ENCODE measurements around the gene SPTLC1. TPM values are rescaled to one million over a fixed set of nuclear protein-coding genes. Genes with fewer than 3 reads are reported as not detected.

The SPTLC1 gene
- total and polyA plus RNA-seq, 2 donors (not counting 1 experiment from before 2014, with no cell fraction given) = 26.6 to 53.5 TPM

DNA sequence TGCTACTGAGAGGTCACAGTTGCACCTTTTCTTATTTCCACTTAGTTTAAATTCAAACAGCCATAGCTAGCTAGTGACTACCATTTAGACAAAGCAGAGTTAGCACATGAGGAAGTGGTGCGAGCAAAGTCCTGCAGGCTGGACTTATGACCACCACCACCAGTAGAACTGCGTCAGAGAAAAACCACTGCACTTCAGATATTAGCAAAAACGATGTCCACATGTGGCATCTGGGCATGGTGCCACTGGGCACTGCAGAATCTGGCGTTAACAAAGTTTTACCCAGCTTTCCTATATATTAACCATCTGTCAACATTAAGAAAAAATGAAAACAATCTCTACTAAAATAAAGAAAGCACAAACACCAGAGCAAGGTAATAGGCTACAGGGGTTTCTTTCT is 80.1 kb downstream of the SPTLC1 start:
- H3K4me2 ChIP-seq (replicated peaks; ENCODE audit: low read depth, low read length, poor library complexity, severe bottlenecking) = no peak overlapping the region
- WGBS (ENCODE audit: insufficient coverage) = 100% methylated on average over 3 of the region's 4 CpGs
- no peaks in the 10 kb centered on the region for H3K27me3 Mint-ChIP-seq
- H3K9ac ChIP-seq (ENCODE audit: low read length) = no peak overlapping the region
- no peak overlapping the region for H3K27ac ChIP-seq (ENCODE audit: low read length in 2 of 2)
- intact Hi-C loops (cut with micrococcal nuclease) = no loop called here
- ATAC-seq (ENCODE audit: low read depth) (no peak), DNase-seq (no peak)
- no peaks in the 10 kb centered on the region for H3K79me2 ChIP-seq (ENCODE audit: control insufficient read depth, insufficient read depth, low read length)
- no peaks in the 10 kb centered on the region for H3K27me3 ChIP-seq (replicated peaks in 1 of 4; ENCODE audit: control extremely low read depth in 1 of 4, control insufficient read depth in 3 of 4, insufficient read depth in 4 of 4, low read length in 3 of 4)
- no peaks in the 10 kb centered on the region for H3K4me1 Mint-ChIP-seq
- H3K27ac Mint-ChIP-seq = no peak overlapping the region
- no peak overlapping the region for H2AFZ ChIP-seq (ENCODE audit: insufficient read depth, low read depth, low read length, poor library complexity, severe bottlenecking)
- ChIA-PET CTCF (no interaction called here), POLR2A (no interaction called here)
- H3K4me3 Mint-ChIP-seq = no peak overlapping the region
- H3K9me3 Mint-ChIP-seq (ENCODE audit: insufficient read depth) = no peaks in the 10 kb centered on the region
- peaks cover 9 to 56% of the 10 kb centered on the region in 2 experiments for H3K36me3 ChIP-seq (replicated peaks in 1 of 2; ENCODE audit: control extremely low read depth in 1 of 2, control insufficient read depth in 1 of 2, extremely low read depth in 1 of 2, insufficient read depth in 2 of 2, low read length in 1 of 2)
- TF ChIP-seq, protein P1, sequence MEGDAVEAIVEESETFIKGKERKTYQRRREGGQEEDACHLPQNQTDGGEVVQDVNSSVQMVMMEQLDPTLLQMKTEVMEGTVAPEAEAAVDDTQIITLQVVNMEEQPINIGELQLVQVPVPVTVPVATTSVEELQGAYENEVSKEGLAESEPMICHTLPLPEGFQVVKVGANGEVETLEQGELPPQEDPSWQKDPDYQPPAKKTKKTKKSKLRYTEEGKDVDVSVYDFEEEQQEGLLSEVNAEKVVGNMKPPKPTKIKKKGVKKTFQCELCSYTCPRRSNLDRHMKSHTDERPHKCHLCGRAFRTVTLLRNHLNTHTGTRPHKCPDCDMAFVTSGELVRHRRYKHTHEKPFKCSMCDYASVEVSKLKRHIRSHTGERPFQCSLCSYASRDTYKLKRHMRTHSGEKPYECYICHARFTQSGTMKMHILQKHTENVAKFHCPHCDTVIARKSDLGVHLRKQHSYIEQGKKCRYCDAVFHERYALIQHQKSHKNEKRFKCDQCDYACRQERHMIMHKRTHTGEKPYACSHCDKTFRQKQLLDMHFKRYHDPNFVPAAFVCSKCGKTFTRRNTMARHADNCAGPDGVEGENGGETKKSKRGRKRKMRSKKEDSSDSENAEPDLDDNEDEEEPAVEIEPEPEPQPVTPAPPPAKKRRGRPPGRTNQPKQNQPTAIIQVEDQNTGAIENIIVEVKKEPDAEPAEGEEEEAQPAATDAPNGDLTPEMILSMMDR (IDR thresholded peaks at IDR 0.05) = no peak
- TF ChIP-seq EZH2 (IDR thresholded peaks at IDR 0.05; ENCODE audit: borderline replicate concordance, insufficient read depth, low read depth, low read length, poor library complexity, severe bottlenecking) = no peak
- no peaks in the 10 kb centered on the region for H4K20me1 ChIP-seq (ENCODE audit: control insufficient read depth, insufficient read depth, low read length, poor library complexity, severe bottlenecking)
- H3K9me3 ChIP-seq (ENCODE audit: control extremely low read depth in 1 of 3, control insufficient read depth in 2 of 3, insufficient read depth in 1 of 3, low read length in 2 of 3) = no peaks in the 10 kb centered on the region
- no peaks in the 10 kb centered on the region for H3K4me1 ChIP-seq (ENCODE audit: control insufficient read depth in 2 of 2, insufficient read depth in 2 of 2, low read length in 2 of 2)
- H3K4me3 ChIP-seq (ENCODE audit: control extremely low read depth in 1 of 5, extremely low read depth in 1 of 5, insufficient read depth in 1 of 5, low read depth in 2 of 5, low read length in 4 of 5) = no peak overlapping the region

GRCh38 chr9:92033991-92034390 is 81.2 kb downstream of the SPTLC1 start:
- Mint-ChIP-seq H3K4me3 (no peak overlapping the region), H3K27me3 (no peaks in the 10 kb centered on the region), H3K4me1 (no peaks in the 10 kb centered on the region), H3K27ac (no peak overlapping the region), H3K9me3 (ENCODE audit: insufficient read depth) (no peaks in the 10 kb centered on the region)
- Histone ChIP-seq H4K20me1 (ENCODE audit: control insufficient read depth, insufficient read depth, low read length, poor library complexity, severe bottlenecking) (no peaks in the 10 kb centered on the region), H2AFZ (ENCODE audit: insufficient read depth, low read depth, low read length, poor library complexity, severe bottlenecking) (no peak overlapping the region), H3K9ac (ENCODE audit: low read length) (no peak overlapping the region), H3K4me2 (replicated peaks; ENCODE audit: low read depth, low read length, poor library complexity, severe bottlenecking) (no peak overlapping the region), H3K36me3 (replicated peaks in 1 of 2; ENCODE audit: control extremely low read depth in 1 of 2, control insufficient read depth in 1 of 2, extremely low read depth in 1 of 2, insufficient read depth in 2 of 2, low read length in 1 of 2) (peaks cover 9 to 56% of the 10 kb centered on the region in 2 experiments), H3K4me1 (ENCODE audit: control insufficient read depth in 2 of 2, insufficient read depth in 2 of 2, low read length in 2 of 2) (no peaks in the 10 kb centered on the region), H3K4me3 (ENCODE audit: control extremely low read depth in 1 of 5, extremely low read depth in 1 of 5, insufficient read depth in 1 of 5, low read depth in 2 of 5, low read length in 4 of 5) (no peak overlapping the region), H3K79me2 (ENCODE audit: control insufficient read depth, insufficient read depth, low read length) (no peaks in the 10 kb centered on the region), H3K27ac (ENCODE audit: low read length in 2 of 2) (no peak overlapping the region), H3K27me3 (replicated peaks in 1 of 4; ENCODE audit: control extremely low read depth in 1 of 4, control insufficient read depth in 3 of 4, insufficient read depth in 4 of 4, low read length in 3 of 4) (no peaks in the 10 kb centered on the region), H3K9me3 (ENCODE audit: control extremely low read depth in 1 of 3, control insufficient read depth in 2 of 3, insufficient read depth in 1 of 3, low read length in 2 of 3) (no peaks in the 10 kb centered on the region)
- intact Hi-C loops (cut with micrococcal nuclease) = no loop called here
- ATAC-seq (ENCODE audit: low read depth) = no peak
- TF ChIP-seq EZH2 (IDR thresholded peaks at IDR 0.05; ENCODE audit: borderline replicate concordance, insufficient read depth, low read depth, low read length, poor library complexity, severe bottlenecking) = no peak
- TF ChIP-seq, protein P1 (IDR thresholded peaks at IDR 0.05) = no peak
- no peak for DNase-seq
- WGBS (ENCODE audit: insufficient coverage) = 97% methylated on average over 4 of the region's 5 CpGs
- ChIA-PET CTCF (interaction anchor here (0.9 kb wide), 1 partner anchor 585 kb away, joined by 3 read pairs; no protein-coding TSS in a partner anchor), POLR2A (no interaction called here)
